ENCODE data around the gene KLK13.

DNA sequence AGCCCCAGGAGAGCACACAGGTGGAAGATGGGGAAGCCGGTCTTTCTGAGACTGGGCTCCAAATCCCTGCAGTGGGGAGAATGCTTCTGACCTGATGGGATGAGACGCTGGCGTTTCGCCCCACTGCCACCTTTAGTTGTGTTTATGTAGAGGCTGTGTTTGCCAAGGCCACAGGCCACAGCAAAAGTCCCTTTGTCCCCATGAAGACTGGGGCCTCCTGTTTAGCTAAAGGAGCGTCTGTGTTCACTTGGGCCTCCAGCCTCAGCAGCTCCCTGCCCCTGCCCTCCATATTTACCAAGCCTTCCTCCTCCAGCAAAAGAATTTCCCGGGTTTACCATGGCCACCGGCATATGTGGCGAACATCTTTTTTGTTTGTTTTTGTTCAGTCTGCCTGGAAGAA lies 28.2 kb upstream of the KLK13 start:
- no peak for TF ChIP-seq CTCF (IDR thresholded peaks at IDR 0.05; ENCODE audit: low read depth, low read length)
- TF ChIP-seq EZH2phosphoT487 (IDR thresholded peaks at IDR 0.05; ENCODE audit: low read depth), result no peak
